ENCODE data around the gene RRM2. TPM values are rescaled to one million over a fixed set of nuclear protein-coding genes. Genes with fewer than 3 reads are reported as not detected.

Gene RRM2
- total RNA-seq, result 10 to 100 TPM; 16.1 to 22.1 (median 18.5) TPM
- total RNA-seq (2013), result 7.8 TPM

GRCh38 chr2:10122500-10123280 is at the start of gene RRM2:
Gene RRM2, plus strand, starts transcription at chr2:10122739. Its CDS starts 60 bp downstream, at chr2:10122799.
- H3K27ac ChIP-seq (ENCODE audit: low read length), result no peak within 1 kb of the TSS
- Mint-ChIP-seq H3K36me3 (no peaks in the 10 kb centered on the region), H3K4me3 (peak within 1 kb of the TSS; percentile 97)

GRCh38 chr2:10073706-10074105 is 48.8 kb upstream of the RRM2 start:
- Histone ChIP-seq H3K36me3 (ENCODE audit: control insufficient read depth, insufficient read depth, low read length) (no peaks in the 10 kb centered on the region), H3K27me3 (ENCODE audit: control insufficient read depth, insufficient read depth, low read length) (peaks cover 13% of the 10 kb centered on the region), H3K27ac (ENCODE audit: low read length) (no peak overlapping the region), H3K4me1 (ENCODE audit: control insufficient read depth, insufficient read depth, low read length) (peaks cover 3% of the 10 kb centered on the region), H3K4me3 (ENCODE audit: low read length) (no peak overlapping the region), H3K9me3 (ENCODE audit: control insufficient read depth, insufficient read depth, low read length) (no peaks in the 10 kb centered on the region)
- H3K4me3 Mint-ChIP-seq, result no peak overlapping the region
- no peaks in the 10 kb centered on the region for H3K9me3 Mint-ChIP-seq
- peaks cover 2 to 19% of the 10 kb centered on the region in 2 donors for H3K4me1 Mint-ChIP-seq
- H3K27me3 Mint-ChIP-seq (ENCODE audit: low read depth in 2 of 2), result peaks cover 43 to 46% of the 10 kb centered on the region in 2 donors
- no peak overlapping the region for H3K27ac Mint-ChIP-seq
- ATAC-seq (no peak), DNase-seq (no peak)
- intact Hi-C loops (cut with micrococcal nuclease), result loop anchor here (2.0 kb wide), 1 partner anchor 49 kb away; the partner anchor contains the start of gene RRM2
- TF ChIP-seq, protein P1, sequence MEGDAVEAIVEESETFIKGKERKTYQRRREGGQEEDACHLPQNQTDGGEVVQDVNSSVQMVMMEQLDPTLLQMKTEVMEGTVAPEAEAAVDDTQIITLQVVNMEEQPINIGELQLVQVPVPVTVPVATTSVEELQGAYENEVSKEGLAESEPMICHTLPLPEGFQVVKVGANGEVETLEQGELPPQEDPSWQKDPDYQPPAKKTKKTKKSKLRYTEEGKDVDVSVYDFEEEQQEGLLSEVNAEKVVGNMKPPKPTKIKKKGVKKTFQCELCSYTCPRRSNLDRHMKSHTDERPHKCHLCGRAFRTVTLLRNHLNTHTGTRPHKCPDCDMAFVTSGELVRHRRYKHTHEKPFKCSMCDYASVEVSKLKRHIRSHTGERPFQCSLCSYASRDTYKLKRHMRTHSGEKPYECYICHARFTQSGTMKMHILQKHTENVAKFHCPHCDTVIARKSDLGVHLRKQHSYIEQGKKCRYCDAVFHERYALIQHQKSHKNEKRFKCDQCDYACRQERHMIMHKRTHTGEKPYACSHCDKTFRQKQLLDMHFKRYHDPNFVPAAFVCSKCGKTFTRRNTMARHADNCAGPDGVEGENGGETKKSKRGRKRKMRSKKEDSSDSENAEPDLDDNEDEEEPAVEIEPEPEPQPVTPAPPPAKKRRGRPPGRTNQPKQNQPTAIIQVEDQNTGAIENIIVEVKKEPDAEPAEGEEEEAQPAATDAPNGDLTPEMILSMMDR (IDR thresholded peaks at IDR 0.05), result no peak
- 53% methylated on average over 8 of the region's 8 CpGs for WGBS (ENCODE audit: insufficient coverage)
- H3K36me3 Mint-ChIP-seq, result no peaks in the 10 kb centered on the region

More at GRCh38 chr2:10122500-10123280, at the start of gene RRM2:
- H3K9me3 ChIP-seq (ENCODE audit: control insufficient read depth, insufficient read depth, low read length), result no peaks in the 10 kb centered on the region
- H3K36me3 ChIP-seq (ENCODE audit: control insufficient read depth, insufficient read depth, low read length), result no peaks in the 10 kb centered on the region
- TF ChIP-seq, protein P1 (IDR thresholded peaks at IDR 0.05), result no peak
- intact Hi-C loops (cut with micrococcal nuclease), result loop anchor here (2.0 kb wide), 1 partner anchor 50 kb away; no protein-coding TSS in a partner anchor
- ATAC-seq, result peak; percentile 73 to 87 (median 78)
- peak within 1 kb of the TSS; percentile 89 to 92 for H3K27ac Mint-ChIP-seq
- H3K27me3 ChIP-seq (ENCODE audit: control insufficient read depth, insufficient read depth, low read length), result peaks cover 3% of the 10 kb centered on the region
- H3K4me1 Mint-ChIP-seq, result peaks cover 50 to 54% of the 10 kb centered on the region in 2 donors
- H3K9me3 Mint-ChIP-seq, result no peaks in the 10 kb centered on the region
- peak; percentile 86 to 93 for DNase-seq
- H3K4me1 ChIP-seq (ENCODE audit: control insufficient read depth, insufficient read depth, low read length), result peaks cover 55% of the 10 kb centered on the region
- H3K4me3 ChIP-seq (ENCODE audit: low read length), result peak within 1 kb of the TSS; percentile 44
- no peaks in the 10 kb centered on the region for H3K27me3 Mint-ChIP-seq (ENCODE audit: low read depth in 2 of 2)
- WGBS (ENCODE audit: insufficient coverage), result under 1% methylated on average over 81 of the region's 81 CpGs

- H3K9me3 Mint-ChIP-seq, result no peaks in the 10 kb centered on the region
- H3K27ac ChIP-seq (ENCODE audit: low read length), result no peak overlapping the region
- intact Hi-C loops (cut with micrococcal nuclease), result no loop called here
- H3K36me3 ChIP-seq (ENCODE audit: control insufficient read depth, insufficient read depth, low read length), result no peaks in the 10 kb centered on the region
- no peaks in the 10 kb centered on the region for H3K9me3 ChIP-seq (ENCODE audit: control insufficient read depth, insufficient read depth, low read length)
- no peak overlapping the region for H3K4me3 Mint-ChIP-seq
- peaks cover 18% of the 10 kb centered on the region for H3K27me3 ChIP-seq (ENCODE audit: control insufficient read depth, insufficient read depth, low read length)
- H3K27ac Mint-ChIP-seq, result no peak overlapping the region
- peaks cover 8 to 24% of the 10 kb centered on the region in 2 donors for H3K4me1 Mint-ChIP-seq
- H3K36me3 Mint-ChIP-seq, result no peaks in the 10 kb centered on the region
- no peak for ATAC-seq
- 87% methylated on average over 13 of the region's 13 CpGs for WGBS (ENCODE audit: insufficient coverage)
- H3K27me3 Mint-ChIP-seq (ENCODE audit: low read depth in 2 of 2), result peaks cover 49 to 52% of the 10 kb centered on the region in 2 donors
- H3K4me3 ChIP-seq (ENCODE audit: low read length), result no peak overlapping the region
- no peak for DNase-seq
- TF ChIP-seq, protein P1 (IDR thresholded peaks at IDR 0.05), result no peak
- H3K4me1 ChIP-seq (ENCODE audit: control insufficient read depth, insufficient read depth, low read length), result peaks cover 8% of the 10 kb centered on the region
Measured at GRCh38 chr2:10075101-10075500, 47.4 kb upstream of the RRM2 start.

Measured in natural killer cell (primary cell).